ENCODE data around the gene FRMD7.

- TF ChIP-seq IRF3 (IDR thresholded peaks at IDR 0.05) (no peak), SP1 (IDR thresholded peaks at IDR 0.05; ENCODE audit: low read depth, low read length) (no peak), EZH2 (IDR thresholded peaks at IDR 0.05; ENCODE audit: borderline replicate concordance, control insufficient read depth, low read depth, low read length) (no peak), MLLT1 (IDR thresholded peaks at IDR 0.05) (no peak)
These were observed 33.7 kb downstream of the FRMD7 start for GRCh38 chrX:132094164-132094563.
